Measurements from ENCODE around the gene BAG2.

DNA sequence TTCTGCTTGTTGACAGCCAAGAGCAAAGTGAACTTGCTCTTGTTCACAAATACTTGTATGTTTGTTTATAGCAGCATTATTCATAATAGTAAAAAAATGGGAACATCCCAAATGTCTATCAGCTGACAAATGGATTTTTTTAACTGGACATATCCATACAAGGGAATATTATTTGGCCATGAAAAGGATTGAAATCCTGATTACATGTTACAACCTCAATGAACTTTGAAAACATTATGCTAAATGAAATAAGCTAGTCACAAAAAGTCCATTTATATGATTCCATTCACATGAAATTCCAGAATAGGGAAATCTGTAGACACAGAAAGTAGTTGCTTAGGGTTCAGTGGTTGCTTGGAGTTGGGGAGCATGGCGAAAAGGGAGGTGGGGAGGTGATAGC lies 28.4 kb upstream of the BAG2 start:
- TF ChIP-seq, protein P1, sequence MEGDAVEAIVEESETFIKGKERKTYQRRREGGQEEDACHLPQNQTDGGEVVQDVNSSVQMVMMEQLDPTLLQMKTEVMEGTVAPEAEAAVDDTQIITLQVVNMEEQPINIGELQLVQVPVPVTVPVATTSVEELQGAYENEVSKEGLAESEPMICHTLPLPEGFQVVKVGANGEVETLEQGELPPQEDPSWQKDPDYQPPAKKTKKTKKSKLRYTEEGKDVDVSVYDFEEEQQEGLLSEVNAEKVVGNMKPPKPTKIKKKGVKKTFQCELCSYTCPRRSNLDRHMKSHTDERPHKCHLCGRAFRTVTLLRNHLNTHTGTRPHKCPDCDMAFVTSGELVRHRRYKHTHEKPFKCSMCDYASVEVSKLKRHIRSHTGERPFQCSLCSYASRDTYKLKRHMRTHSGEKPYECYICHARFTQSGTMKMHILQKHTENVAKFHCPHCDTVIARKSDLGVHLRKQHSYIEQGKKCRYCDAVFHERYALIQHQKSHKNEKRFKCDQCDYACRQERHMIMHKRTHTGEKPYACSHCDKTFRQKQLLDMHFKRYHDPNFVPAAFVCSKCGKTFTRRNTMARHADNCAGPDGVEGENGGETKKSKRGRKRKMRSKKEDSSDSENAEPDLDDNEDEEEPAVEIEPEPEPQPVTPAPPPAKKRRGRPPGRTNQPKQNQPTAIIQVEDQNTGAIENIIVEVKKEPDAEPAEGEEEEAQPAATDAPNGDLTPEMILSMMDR (IDR thresholded peaks at IDR 0.05): no peak
- no peak for TF ChIP-seq POLR2A (IDR thresholded peaks at IDR 0.05)

All from body of pancreas (tissue), 4 donors.